Mesenteric fat pad (tissue), 1 donor: Measurements from ENCODE around the gene SHB. TPM values are rescaled to one million over a fixed set of nuclear protein-coding genes. Genes with fewer than 3 reads are reported as not detected.
"Not testable (repeated sequence)": the region's sequence is repeated elsewhere in the genome, so short reads cannot be mapped to it uniquely, and the experiment has no call there.

Source experiments
- DNase-seq: peaks from one replicate; pipeline ENCODE4 v3.0.0-alpha.2; 2020; ENCODE audit warnings: low spot score
- total RNA-seq: library from RNA; stranded (reverse); fragmentation: NEBNext Ultra II Directional; extraction: Animal tissue kit (Norgen Biotek cat#: 25700); gene quantifications from one replicate; pipeline ENCODE4 v1.2.1, GENCODE V29; 2021
- donor health status: DM: yes; HTN: yes; CAD: no.

Gene SHB
- total RNA-seq, 1 donor from 2014 or later: 19.3 TPM

DNA sequence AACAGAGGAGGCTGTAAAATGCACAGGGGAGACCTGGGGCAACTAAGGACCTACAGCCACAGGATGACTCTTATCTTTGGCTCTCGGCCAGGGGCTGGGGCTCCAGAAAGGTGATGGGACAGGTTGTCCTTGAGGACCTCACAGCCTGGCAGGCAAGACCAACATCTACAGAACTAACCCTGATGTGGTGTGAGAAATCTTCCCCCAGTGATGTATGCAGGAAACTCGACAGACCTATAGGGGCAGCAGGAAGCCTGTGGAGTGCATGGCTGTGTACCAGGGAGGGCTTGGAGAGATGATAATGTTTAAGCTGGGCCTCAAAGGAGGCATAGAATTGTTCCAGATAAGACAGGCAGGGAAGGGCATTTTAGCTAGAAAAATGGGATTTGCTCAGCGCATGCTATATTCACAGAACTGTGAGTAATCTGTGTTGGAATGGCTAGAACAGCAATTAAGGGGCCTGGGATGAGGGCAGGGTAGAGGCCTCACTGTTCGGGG lies 96.6 kb downstream of the SHB start:
- no peak for DNase-seq

DNA sequence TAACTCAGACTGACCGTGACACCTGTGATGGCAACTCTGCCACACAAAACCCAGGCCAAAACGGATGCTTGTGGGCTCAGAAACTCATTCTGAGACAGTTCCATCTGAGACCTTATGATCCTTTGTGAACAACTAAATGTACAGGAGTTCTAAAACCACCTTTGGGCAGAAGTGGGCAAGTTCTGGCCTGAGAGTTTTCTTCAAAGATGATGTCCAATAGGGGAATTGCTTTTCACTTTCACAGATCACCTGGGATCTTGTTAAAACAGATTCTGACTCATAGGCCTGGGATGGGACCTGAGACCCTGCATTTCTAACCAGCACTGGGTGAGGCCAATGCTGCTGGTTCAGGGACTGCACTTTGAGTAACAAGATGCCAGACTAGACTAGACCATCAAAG lies 97.3 kb downstream of the SHB start:
- no peak for DNase-seq

DNA sequence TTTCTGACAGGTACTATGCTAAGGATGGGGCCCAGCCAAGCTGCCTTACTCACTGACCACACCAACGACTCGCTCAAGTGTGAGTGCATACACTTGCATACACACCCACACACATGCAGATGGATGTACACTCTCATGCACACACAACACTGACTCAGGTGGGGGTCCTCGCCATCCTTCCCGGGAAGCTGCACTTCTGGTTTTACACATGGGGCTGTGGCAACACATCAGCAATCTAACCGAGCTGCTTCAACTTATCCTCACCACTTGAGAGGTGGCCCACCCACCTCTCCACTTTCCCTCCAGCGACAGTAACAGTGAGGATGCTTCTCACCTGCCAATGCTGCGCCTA lies 97.9 kb downstream of the SHB start:
- DNase-seq: no peak

DNA sequence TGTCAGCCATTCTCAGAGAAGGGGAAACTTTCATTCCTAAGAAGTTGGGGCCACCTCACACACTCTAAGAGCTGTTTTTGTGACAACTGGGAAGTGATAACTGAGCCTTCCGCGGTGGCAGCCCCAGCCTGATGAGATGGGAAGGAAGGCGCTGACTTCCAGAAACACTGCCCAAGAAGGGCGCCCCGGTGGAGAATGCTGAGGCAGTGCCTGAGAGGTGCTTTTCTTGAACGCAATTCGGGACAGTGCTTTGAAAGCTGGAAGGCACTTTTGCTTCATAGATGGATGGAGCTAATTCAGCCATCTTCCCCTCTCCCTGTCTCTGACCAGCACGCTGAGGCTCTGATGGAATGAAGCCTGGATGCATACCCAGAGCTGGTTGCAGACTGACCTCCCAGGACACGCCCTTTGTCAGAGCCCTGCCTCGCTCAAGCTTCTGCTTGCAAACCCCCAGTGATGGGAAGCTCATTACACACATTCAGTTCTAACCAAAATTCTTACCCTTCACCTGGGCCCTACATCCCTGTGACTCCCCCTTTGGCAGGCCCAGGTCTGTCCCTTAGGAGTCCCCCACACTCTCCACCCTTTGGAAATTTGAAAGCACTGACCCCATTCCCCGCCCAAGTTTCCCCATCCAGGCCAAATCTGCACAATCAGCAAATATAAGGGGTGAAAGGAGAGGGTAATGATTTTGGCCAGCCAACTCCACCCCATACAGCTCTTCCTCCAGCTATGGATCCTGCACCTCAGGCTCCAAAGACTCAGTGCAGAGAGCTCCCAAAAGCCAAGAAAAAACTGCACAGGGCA lies 98.5 kb downstream of the SHB start:
- no peak for DNase-seq

DNA sequence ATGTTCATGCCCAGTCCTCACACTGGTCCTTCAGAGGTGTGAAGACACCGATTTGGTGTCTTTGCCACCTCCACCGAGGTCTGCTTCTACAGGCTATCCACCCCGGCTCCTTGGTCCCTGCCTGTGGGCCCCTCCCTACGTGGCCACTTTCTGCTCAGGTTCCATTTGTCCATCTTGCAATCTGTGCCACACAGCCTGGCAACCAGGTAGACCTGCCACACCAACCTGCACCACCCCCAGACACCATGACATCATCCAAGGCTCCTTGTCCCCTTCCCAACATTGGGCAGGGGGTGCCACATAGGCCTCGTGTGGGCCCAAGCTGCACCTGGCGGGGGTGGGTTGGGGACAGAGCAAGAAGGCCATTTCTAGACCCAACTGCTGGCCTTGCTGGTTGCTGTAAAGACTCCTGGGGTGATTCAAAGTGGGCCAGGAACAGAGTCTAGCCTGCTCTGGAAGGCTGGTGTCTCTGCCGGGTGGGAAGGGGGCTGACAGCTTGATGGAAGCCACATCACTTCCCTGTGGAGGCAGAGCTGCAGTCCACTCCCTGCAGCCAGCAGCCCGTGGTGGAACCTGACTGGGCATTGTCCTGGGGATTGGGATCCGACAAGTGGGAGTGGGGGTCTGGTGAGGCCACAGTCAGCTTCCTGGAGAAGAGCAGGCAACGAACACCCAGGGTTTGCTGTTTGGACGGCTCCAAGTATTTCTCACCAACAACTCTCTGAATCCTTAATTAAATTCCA lies 99.3 kb downstream of the SHB start:
- no peak for DNase-seq

DNA sequence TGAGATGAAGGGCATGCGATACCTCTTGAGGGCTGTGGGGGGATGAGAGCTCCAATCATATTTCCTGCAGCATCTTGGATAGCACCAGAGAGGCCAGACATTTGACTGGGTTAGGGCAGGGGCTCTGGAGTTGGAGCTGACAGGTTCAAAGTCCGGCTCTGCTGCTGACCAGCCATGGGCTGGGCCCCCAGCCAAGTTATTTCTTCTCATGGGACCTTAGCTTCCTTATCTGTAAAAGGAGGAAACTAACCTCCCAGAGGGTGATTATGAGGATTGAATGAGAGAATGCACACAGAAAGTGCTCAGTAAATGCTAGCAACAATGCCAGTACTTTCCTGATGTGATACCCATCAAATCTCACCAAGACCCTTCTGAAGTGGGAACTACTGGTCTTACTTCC lies 99.9 kb downstream of the SHB start:
- no peak for DNase-seq

DNA sequence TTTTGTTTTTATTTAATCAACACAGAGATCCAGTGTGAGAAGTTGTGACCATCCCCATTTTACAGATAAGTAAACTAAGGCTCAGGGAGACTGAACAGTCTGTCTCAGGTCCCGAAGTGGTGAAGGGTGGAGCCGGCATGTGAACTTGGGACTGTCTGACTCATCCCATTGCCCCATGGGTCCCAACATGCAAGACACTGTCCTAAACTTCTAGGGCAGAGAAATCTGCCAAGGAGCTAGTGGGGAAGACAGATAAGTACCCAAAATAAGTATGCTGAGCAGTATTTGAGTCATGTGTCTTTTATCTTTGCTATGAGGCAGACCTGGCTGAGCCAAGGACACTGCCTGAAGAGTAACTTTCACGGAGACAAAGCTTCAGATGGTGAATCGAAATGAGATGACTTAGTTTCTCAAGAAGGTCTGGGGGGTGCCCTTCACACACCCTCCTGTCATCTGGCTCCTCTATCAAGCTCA lies 100.8 kb downstream of the SHB start:
- DNase-seq: no peak

DNA sequence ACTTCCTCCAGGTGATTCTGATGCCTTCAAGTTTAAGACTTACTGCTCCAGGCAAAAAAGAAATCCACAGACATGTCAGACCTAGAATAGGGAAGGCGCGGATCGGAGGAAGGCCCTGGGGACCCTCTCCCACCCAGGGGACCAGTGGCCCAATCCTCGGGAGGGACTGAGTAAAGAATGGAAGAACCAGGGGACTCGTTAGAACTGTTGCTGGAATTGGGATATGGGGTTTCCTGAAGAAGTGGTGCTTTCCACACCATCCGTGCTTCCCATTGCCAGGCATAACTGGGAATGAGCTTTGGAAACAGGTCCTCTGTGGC lies 101.3 kb downstream of the SHB start:
- DNase-seq: no peak

DNA sequence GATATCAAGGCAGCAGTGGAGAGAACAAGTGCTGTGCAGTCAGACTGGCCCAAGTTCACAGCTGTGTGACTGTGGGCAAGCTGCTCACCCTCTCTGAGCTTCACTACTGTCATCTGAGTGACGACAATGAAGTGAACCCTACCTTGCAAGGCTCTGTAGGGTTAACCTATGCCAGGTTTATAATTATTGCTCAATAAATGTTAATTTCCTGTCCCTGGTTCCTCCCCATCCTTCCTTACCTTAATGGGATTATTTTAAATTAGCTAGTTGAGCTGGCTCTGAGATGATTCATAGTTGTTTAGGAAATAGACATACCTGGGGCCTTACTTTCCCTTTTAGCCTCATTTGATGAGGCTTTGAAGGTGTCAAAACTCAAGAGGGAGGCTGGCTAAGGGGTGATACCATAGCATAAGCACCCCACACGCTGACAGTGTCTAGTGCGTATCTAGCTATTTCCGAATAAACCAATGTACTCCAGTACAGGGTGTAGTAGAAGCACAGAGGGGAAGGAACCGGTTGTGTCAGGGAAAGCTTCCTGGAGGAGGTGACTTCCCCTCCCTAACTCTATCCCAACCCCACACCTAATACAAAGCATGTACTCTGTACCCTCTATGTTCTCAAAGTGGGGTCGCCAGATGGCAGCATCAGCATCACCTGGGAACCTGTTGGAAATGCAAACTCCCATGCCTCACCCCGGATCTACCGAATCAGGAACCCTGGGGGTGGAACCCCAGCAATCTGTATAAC lies 101.8 kb downstream of the SHB start:
- no peak for DNase-seq

DNA sequence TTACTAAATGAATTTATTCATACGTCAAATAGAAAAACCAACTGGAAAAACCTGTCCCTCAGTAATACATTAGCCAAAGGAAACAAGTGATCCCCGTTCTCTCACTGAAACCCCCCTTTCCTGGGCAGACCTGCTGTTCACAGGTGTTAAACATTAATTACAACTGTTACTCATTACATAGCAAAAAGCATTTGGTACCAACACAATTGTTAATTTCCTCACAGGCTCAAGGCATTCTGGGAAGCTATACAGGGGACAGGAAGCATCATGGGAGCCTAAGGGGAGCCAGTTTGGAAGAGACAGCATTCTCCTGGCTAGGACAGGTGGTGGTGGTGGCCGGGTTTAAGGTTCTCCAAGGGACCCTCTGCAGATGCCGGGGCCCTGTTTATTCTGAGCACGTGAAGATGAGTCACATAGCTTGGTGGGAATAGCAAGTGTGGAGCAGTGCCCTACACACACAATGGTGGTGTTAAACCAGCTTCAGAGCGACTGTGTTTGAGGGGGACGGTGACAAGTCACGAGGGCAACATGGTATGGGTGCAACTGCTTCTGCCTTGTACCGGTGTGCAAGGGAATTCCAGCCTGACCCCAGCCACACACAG lies 102.5 kb downstream of the SHB start:
- no peak for DNase-seq

DNA sequence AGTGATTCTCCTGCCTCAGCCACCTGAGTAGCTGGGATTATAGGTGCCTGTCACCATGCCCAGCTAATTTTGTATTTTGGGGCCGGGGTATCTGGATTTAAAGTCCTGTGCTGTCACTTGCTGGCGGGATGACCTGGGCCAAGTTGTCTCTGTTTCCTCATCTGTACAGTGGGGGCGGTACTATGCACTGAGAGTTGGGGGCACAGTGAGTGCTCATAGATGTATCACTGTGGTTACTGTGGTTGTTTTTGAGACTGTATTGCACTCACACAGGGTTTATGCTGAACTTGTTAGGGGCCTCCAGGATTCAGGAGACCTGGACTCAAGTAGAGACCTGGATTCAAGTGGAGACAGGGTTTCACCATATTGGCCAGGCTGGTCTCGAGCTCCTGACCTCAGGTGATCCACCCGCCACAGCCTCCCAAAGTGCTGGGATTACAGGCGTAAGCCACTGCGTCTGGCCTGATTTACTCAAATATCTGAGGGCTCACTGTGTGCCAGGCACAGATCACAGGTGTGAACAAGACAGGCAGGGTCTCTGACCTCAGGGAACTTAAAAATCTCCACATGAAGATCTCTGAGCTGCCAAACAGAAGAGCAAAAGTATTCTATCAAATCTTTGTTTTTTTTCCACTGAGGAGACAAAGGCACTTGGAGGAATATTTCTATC lies 103.2 kb downstream of the SHB start:
- not testable (repeated sequence) for DNase-seq

DNA sequence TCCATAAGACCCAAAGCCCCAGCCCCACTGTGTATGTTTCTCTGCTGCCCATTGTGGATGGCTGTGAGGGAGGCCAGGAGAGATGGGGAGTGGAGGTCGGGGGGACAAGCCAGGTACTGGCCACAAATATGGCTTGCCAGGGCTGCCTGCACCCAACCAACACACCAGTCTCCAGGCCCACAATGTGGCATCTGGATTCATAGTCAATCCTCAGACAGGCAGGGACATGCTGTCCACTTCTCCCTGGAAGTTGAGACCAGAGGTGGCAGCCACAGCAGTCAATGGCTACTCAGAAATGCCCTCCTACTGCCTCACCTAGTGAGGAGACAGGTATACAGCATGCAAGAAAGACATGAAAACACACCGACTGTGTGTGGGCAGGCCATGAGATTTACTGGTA lies 103.9 kb downstream of the SHB start:
- no peak for DNase-seq

DNA sequence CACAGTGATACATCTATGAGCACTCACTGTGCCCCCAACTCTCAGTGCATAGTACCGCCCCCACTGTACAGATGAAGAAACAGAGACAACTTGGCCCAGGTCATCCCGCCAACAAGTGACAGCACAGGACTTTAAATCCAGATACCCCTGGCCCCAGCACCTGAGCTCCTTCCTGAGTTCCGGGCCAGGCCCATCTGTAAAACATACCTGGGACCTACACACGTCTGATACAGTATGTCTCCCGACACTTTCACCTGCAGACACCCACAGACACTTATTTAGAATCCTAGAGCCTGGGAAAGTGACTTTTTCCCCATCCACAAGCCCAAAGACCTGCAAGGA lies 104.3 kb downstream of the SHB start:
- DNase-seq: no peak

DNA sequence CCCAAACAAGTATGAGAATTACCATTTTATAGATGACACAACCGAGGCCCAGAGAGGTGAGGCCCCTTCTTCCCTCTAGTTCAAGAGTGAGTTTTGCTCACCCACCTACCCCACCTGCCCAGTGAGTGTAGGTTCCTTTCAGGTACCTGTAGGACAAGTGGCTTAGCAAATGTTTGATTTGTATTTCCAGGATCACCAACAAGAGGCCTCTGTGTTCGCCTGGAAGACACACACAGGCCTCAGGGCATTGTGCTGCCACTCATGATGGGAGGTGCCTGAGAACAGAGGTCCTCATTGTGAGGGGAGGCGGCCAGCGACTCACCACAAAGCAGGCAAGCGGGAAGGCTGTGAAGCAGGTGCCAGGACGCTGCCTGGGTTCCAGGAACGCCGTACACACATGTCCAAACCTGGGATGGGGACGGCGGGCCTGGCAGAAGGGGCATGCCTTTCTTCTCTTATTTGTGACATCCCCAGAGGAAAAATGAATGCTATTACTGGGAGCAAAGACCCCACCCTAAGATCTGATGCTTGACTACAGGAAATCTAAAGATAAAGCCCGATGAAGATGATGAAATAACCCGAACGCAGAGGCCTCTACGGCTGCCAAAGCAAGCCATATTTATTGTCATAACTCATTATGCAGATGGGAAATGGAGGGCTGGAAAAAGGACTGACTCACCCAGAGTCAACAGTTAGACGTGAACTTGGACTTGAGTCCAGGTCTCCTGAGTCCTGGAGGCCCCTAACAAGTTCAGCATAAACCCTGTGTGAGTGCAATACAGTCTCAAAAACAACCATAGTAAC lies 104.9 kb downstream of the SHB start:
- DNase-seq: no peak

DNA sequence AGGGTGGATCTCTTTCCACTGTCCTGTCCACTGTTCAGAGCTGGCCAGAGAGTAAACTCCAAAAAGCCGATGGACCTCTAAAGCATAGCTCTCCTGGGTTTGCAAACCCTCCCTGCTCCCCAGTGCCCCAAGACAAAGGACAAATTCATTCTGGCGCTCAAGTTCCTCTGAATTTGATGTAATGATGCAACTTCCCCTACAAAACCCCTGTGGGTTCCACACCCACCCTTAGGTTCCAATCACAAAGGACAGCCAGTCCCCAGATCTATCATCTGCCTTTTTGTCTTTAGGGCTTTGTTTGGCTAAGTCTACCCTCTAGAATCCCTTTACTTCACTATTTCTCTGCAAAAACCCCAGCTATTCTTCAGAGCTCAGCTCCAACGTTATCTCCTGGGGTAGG lies 107.7 kb downstream of the SHB start:
- no peak for DNase-seq

DNA sequence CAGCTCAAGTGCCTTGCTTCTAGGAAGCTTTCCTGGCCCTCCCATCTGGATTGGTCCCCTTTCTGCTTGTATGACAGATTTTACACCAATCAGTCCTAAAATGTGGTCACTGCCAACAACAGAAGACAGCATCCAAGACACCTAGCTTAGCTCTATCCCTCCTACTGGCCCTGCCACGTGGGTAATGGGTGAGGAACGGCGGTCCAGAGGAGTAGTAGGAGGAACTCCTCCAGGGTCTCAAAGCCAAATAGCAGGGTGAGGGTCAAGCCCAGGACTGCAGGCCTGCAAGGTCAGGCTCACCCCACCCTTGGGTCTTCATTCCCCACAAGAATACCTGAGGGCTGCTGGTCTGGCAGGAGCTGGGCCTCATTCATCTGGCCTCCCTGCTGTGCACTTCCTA lies 108.4 kb downstream of the SHB start:
- no peak for DNase-seq

DNA sequence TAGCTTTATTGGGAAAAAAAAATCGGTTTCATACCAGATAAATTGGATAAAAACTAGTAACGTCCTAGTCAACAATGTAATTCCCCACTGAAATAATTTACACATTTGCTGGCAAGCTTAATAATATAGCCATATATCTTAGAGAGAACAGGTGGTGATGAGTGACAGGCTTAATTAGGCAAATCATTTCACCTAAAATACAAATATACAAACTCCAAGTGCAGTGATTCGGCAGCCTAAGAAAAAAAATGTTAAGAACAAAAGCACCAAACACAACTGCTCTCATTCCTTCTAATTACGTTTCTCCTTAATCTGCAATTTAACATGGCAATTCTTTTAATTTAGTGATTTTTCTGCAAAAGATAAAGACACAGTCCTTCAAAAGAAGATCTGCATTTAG lies 109.1 kb downstream of the SHB start:
- no peak for DNase-seq

DNA sequence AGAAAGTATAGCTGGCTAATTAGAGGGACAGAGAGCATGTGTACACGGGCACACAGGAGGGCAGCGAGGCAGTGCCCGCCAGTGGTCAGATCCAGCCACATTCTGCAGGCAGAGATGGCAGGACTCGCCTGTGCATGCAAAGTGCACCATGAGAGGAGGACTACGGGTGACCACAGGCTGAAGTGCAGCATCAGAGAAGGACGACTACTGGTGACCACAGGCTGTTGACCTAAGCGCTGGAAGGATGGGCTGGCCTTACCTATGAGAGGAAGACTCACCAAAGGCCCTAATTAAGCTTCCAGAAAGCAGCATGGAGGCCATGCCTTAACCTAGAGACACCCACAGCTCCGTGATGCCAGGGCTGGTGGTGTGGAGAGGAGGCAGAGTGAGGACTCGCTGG lies 110.9 kb downstream of the SHB start:
- no peak for DNase-seq

DNA sequence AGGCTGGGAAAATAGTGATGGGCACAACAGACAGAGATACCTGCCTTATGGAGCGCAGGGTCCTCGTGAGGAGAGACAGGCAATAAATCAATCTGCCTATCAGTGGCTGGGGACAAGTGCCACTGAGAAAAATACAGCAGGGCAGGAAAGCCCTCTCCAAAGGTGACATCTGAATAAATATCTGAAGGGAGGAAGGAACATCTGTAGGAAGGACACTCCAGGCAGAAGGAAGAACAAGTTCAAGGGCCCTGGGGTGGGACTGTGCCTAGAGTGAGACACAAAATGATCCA lies 111.4 kb downstream of the SHB start:
- no peak for DNase-seq

DNA sequence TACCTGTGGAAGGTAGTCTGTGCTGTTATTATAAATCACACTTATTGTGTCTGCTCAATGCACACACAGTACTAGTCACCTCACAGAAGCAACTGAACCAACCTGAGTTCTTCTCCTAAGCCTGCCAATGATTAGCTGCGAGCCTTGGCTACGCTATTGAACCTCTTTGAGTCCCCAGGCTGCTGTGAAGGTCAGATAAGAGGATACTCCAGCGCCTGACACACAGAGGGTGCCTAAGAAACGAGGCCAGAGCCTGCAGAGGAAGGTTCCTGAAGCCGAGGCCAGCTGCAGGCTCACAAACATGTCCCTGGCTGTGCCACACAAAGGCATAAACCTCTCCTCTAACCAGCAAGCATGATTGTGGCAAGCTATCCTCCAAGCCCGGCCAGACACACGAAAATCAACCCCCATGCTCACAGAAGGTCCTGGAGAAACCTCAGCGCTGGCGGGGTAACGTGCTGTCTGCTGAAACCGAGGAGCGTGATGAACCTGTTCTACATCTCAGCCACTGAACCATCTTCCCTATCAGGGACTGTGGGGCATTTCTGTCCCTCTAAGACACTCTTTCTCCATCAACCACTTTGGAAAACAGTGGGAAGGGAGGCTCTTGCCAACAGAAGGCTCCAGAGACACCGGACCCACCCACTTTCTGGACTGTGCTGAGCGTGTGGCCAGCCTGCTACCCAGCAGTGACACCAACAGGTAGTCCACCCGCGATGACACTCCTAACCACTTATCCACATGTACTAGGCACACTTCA lies 111.9 kb downstream of the SHB start:
- DNase-seq: no peak
